HFFc6 (cell line): ENCODE data around the gene RECK. TPM values are rescaled to one million over a fixed set of nuclear protein-coding genes. Genes with fewer than 3 reads are reported as not detected.

Source experiments
- DNase-seq: peaks from one replicate; pipeline ENCODE4 v3.0.0-alpha.2; 2018
- H3K27ac Mint-ChIP-seq: 2 replicates; pipeline ENCODE4 v1.8.0; 2020; ENCODE audit warnings: mild to moderate bottlenecking, mixed read lengths
- H3K27me3 Mint-ChIP-seq: 2 replicates; pipeline ENCODE4 v1.8.0; 2021; ENCODE audit warnings: mild to moderate bottlenecking, moderate library complexity, mixed read lengths; ENCODE audit not compliant: insufficient read depth
- H3K36me3 Mint-ChIP-seq: 2 replicates; pipeline ENCODE4 v1.8.0; 2021; ENCODE audit warnings: low read depth, mixed read lengths
- H3K4me1 Mint-ChIP-seq: 2 replicates; pipeline ENCODE4 v1.8.0; 2020; ENCODE audit warnings: low read depth, mixed read lengths
- H3K4me3 Mint-ChIP-seq: 2 replicates; pipeline ENCODE4 v1.8.0; 2020; ENCODE audit warnings: mild to moderate bottlenecking, moderate library complexity, mixed read lengths
- H3K9me3 Mint-ChIP-seq: 2 replicates; pipeline ENCODE4 v1.8.0; 2020; ENCODE audit warnings: mild to moderate bottlenecking, mixed read lengths
- CTCF ChIP-seq: fragments of 200-600 bp; sonication (generic); IDR thresholded peaks from 2 replicates; pipeline ENCODE4 v1.5.0; 2021; ENCODE audit warnings: antibody characterized with exemption, mild to moderate bottlenecking
- total RNA-seq, 6 experiments: library from RNA; stranded (reverse); fragmentation: NEBNext Ultra II Directional; extraction: Animal tissue kit (Norgen Biotek cat#: 25700); gene quantifications; 2 replicates in 1 of 6; 3 replicates in 5 of 6; pipeline ENCODE4 v1.2.3, GENCODE V29; 2021

Gene RECK
- total RNA-seq, 6 experiments from 2014 or later: 149 to 182 (median 173) TPM

- Mint-ChIP-seq H3K9me3 (no peaks in the 10 kb centered on the region), H3K27ac (no peak overlapping the region), H3K27me3 (peaks cover 3% of the 10 kb centered on the region; the same call in 1 of the 2 replicates), H3K36me3 (peaks cover 51% of the 10 kb centered on the region), H3K4me1 (peaks cover 15% of the 10 kb centered on the region), H3K4me3 (no peak overlapping the region)
- TF ChIP-seq CTCF: no peak
- DNase-seq: no peak
Measured at GRCh38 chr9:36121971-36122370, 85.3 kb downstream of the RECK start.

GRCh38 chr9:36123515-36123914 lies 86.8 kb downstream of the RECK start:
- H3K4me3 Mint-ChIP-seq: no peak overlapping the region
- no peak for DNase-seq
- no peaks in the 10 kb centered on the region for H3K9me3 Mint-ChIP-seq
- H3K27me3 Mint-ChIP-seq: peaks cover 3% of the 10 kb centered on the region; the same call in 1 of the 2 replicates
- no peak overlapping the region for H3K27ac Mint-ChIP-seq
- TF ChIP-seq CTCF: no peak
- H3K4me1 Mint-ChIP-seq: peaks cover 4% of the 10 kb centered on the region; the same call in 1 of the 2 replicates
- peaks cover 37% of the 10 kb centered on the region for H3K36me3 Mint-ChIP-seq

GRCh38 chr9:36125062-36125855 lies 88.5 kb downstream of the RECK start:
- no peak overlapping the region for H3K27ac Mint-ChIP-seq
- no peak for DNase-seq
- peaks cover 27% of the 10 kb centered on the region for H3K36me3 Mint-ChIP-seq
- H3K9me3 Mint-ChIP-seq: no peaks in the 10 kb centered on the region
- peaks cover 3% of the 10 kb centered on the region; the same call in 1 of the 2 replicates for H3K27me3 Mint-ChIP-seq
- no peaks in the 10 kb centered on the region for H3K4me1 Mint-ChIP-seq
- no peak overlapping the region for H3K4me3 Mint-ChIP-seq
- no peak for TF ChIP-seq CTCF

- Mint-ChIP-seq H3K27ac (no peak overlapping the region), H3K4me1 (no peaks in the 10 kb centered on the region), H3K9me3 (no peaks in the 10 kb centered on the region), H3K4me3 (no peak overlapping the region), H3K27me3 (peaks cover 3% of the 10 kb centered on the region; the same call in 1 of the 2 replicates), H3K36me3 (peaks cover 24% of the 10 kb centered on the region)
- no peak for DNase-seq
- no peak for TF ChIP-seq CTCF
Measured at GRCh38 chr9:36126016-36126730, 89.5 kb downstream of the RECK start.

GRCh38 chr9:36127652-36128244 lies 91.0 kb downstream of the RECK start:
- no peak for TF ChIP-seq CTCF

More at GRCh38 chr9:36127652-36128244, 91.0 kb downstream of the RECK start:
- H3K27ac Mint-ChIP-seq: no peak overlapping the region
- H3K4me3 Mint-ChIP-seq: no peak overlapping the region
- peaks cover 8% of the 10 kb centered on the region for H3K4me1 Mint-ChIP-seq
- H3K9me3 Mint-ChIP-seq: no peaks in the 10 kb centered on the region
- DNase-seq: no peak
- H3K27me3 Mint-ChIP-seq: peaks cover 3% of the 10 kb centered on the region; the same call in 1 of the 2 replicates
- H3K36me3 Mint-ChIP-seq: peaks cover 12% of the 10 kb centered on the region
